RCC 7860 (cell line): ENCODE measurements around the gene EHBP1.
"Not testable (repeated sequence)": the region's sequence is repeated elsewhere in the genome, so short reads cannot be mapped to it uniquely, and the experiment has no call there.

ENCODE experiments used
- DNase-seq: peaks from one replicate; pipeline ENCODE4 v3.0.0-alpha.2; 2015; ENCODE audit warnings: low spot score
- FAIRE-seq: peaks from 2 replicates; lab custom pipeline; 2012; peaks lifted over from hg19 to GRCh38; lab: Jason Lieb, UNC

The EHBP1 gene

DNA sequence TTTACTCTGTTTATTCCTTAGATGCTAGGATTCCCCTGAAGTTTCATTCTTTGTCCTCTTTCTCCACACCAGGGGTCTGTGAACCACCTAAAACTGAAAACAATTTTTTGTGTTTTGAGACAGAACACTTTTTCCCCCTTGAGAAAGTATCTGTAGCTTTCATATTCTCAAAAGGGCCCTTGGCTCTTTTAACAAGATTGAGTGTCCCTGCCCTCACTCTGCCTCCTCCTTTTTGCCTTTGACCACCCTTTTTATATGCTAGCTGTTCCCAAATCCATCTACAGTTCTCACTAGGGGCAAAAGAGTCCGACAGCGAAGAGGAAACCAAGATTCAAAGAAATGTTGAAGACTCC, 883 bp upstream of the EHBP1 start:
- no peak for FAIRE-seq
- DNase-seq = no peak

- FAIRE-seq (no peak), DNase-seq (peak; percentile 37)
These were observed 577 bp downstream of the EHBP1 start for GRCh38 chr2:62705859-62706720.

GRCh38 chr2:62706721-62707521, 1.4 kb downstream of the EHBP1 start:
- DNase-seq (no peak), FAIRE-seq (no peak)

DNA sequence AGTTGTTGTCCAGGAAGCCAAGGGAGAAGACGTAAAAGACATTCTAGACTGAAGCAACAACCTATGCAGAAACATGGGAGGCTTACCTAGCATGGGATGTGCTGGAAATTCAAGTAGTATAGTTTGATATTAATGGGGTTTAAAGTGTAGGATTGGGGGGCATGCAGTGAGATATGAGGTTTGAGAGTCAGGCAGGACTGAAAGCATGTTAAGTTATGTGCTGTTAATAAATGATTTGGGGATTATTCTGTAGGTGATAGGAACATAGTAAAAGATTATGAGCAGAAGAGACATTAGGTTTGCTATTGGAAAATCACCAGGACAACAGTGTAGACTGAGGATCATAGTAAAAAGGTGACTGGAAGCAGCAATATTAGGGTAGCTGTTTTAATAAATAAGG, 3.2 kb downstream of the EHBP1 start:
- FAIRE-seq = no peak

GRCh38 chr2:62711832-62712494, 6.5 kb downstream of the EHBP1 start:
- no peak for FAIRE-seq

More for the DNA sequence above, 3.2 kb downstream of the EHBP1 start:
- DNase-seq = no peak

DNA sequence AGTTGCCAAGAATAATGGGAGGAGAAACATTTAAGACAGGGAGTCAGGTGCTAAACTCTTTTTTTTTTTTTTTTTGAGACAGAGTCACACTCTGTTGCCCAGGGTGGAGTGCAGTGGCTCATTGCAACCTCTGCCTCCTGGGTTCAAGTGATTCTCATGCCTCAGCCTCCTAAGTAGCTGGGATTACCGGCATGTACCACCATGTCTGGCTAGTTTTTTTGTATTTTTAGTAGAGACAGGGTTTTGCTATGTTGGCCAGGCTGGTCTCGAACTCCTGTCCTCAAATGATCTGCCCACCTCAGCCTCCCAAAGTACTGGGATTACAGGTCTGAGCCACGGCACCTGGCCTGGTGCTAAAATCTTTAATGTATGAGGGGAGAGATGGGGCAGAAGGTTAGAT, 7.7 kb downstream of the EHBP1 start:
- FAIRE-seq, DNase-seq: not testable (repeated sequence)

More at GRCh38 chr2:62711832-62712494, 6.5 kb downstream of the EHBP1 start:
- no peak for DNase-seq

- no peak for FAIRE-seq
- no peak for DNase-seq
These were observed 8.3 kb downstream of the EHBP1 start for GRCh38 chr2:62713837-62714236.

- DNase-seq = no peak
- FAIRE-seq = no peak
These were observed 11.3 kb downstream of the EHBP1 start for GRCh38 chr2:62716768-62717167.

GRCh38 chr2:62717503-62718081, 12.1 kb downstream of the EHBP1 start:
- DNase-seq = no peak
- FAIRE-seq = peak; percentile 5

GRCh38 chr2:62718225-62718822, 12.8 kb downstream of the EHBP1 start:
- FAIRE-seq (no peak), DNase-seq (no peak)

- FAIRE-seq (no peak), DNase-seq (no peak)
These were observed 14.2 kb downstream of the EHBP1 start for GRCh38 chr2:62719757-62720156.

- DNase-seq = no peak
These were observed 17.2 kb downstream of the EHBP1 start for GRCh38 chr2:62722679-62723078.

GRCh38 chr2:62723253-62723652, 17.7 kb downstream of the EHBP1 start:
- FAIRE-seq (no peak), DNase-seq (no peak)

More at GRCh38 chr2:62722679-62723078, 17.2 kb downstream of the EHBP1 start:
- no peak for FAIRE-seq

DNA sequence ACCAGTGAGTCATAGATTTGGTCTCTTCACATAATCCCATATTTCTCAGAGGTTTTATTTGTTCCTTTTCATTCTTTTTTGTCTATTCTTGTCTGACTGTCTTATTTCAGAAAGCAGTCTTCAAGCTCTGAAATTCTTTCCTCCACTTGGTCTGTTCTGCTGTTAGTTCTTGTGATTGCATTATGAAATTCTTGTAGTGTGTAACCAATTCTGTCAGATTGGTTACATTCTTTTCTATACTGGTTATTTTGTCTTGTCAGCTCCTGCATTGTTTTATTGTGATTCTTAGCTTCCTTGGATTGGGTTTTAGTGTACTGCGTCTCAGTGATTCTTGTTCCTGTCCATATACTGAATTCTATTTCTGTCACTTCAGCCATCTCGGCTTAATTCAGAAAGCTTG, 18.6 kb downstream of the EHBP1 start:
- no peak for DNase-seq
- FAIRE-seq = no peak

GRCh38 chr2:62724886-62725711, 19.6 kb downstream of the EHBP1 start:
- FAIRE-seq = no peak
- DNase-seq = no peak

GRCh38 chr2:62725712-62726055, 20.2 kb downstream of the EHBP1 start:
- FAIRE-seq (no peak), DNase-seq (no peak)

DNA sequence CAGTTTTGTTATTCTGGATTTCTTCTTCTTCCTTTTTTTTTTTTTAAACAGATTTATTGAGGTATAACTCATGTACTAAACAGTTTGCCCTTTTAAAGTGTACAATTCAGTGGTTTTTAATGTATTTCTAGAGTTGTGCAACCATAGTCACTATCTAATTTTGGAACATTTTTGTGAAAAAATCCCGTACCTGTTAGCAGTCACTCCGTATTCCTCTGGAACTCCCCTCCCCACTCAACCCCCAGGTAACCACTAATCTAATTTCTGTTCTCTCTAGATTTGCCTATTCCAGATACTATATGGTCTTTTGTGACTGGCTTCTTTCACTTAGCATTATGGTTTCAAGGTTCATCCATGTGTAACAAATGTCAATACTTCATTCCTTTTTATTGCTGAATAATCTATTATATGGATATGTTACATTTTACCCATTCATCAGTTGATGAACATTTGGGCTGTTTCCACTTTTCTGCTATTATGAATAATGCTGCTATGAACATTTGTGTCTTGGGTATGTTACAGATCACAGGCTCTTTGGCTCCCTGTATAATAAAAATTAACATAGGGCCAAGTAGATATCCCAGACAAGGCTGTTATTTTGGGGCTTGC, 21.9 kb downstream of the EHBP1 start:
- DNase-seq (no peak), FAIRE-seq (no peak)

DNA sequence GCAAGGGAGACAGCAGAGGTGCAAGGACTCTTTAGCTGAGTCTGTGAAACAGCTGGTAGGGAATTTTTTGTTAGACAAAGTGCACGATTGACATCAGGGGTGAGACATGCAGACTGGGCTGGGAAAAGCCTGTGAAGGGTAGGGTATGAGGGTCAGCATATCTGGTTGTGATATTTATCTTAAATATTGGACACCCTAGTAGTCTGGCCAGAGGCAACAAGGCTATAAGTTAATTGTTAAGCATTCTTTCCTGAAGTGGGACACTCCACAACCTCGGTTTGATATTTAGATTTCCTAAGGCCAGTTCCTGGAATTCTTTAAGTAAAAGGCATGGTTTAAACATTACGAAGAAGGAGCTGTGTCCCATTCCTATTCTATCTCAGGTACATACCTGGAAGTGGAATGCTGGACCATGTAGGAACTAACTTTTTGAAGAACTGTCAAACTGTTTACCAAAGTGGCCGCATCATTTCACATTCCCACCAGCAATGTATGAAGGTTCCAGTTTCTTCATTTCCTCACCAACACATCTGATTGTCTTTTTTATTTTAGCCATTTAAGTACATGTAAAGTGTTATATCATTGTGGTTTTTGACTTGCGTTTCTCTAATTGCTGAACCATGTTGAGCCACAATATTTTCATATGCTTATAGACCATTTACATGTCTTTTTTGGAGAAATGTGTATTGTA, 22.5 kb downstream of the EHBP1 start:
- DNase-seq = no peak
- no peak for FAIRE-seq

- FAIRE-seq = no peak
These were observed 25.8 kb downstream of the EHBP1 start for GRCh38 chr2:62731275-62731674.

More at GRCh38 chr2:62731275-62731674, 25.8 kb downstream of the EHBP1 start:
- no peak for DNase-seq
